Articular chondrocyte of knee joint (primary cell): Measurements from ENCODE around the gene DSPP. TPM values are rescaled to one million over a fixed set of nuclear protein-coding genes. Genes with fewer than 3 reads are reported as not detected.

Experiments used
- total RNA-seq: library from RNA; depleted of rRNA; stranded (reverse); fragments of >200 nt; gene quantifications from 2 replicates; pipeline ENCODE4 v1.2.3, GENCODE V29; 2012

Gene DSPP
- total RNA-seq, result not detected in 2 replicates

GRCh38 chr4:87608229-87608628, at the start of gene DSPP:
DSPP (plus strand) TSS chr4:87608529; CDS start chr4:87610909, 2,380 bp downstream.

GRCh38 chr4:87649980-87650379, 41.7 kb downstream of the DSPP start, which contains the start of gene DMP1:
DMP1 (plus strand) TSS chr4:87650280; CDS start chr4:87656493, 6,213 bp downstream.

Other genes starting within 250 kb of the DSPP start
- gene HSD17B11, start 217.3 kb upstream of the DSPP start, total RNA-seq, result 35.9 and 39.2 TPM in 2 replicates
- 15.8 and 20.5 TPM in 2 replicates for gene NUDT9, start 186.0 kb upstream of the DSPP start, total RNA-seq
- not detected in 2 replicates for gene SPARCL1, start 79.2 kb upstream of the DSPP start, total RNA-seq
- gene DMP1, start 41.8 kb downstream of the DSPP start, total RNA-seq, result not detected in 2 replicates
- 0.22 TPM in 1 of 2 replicates, not detected in the other for gene IBSP, start 191.0 kb downstream of the DSPP start, total RNA-seq
- not detected in 2 replicates for gene MEPE, start 224.4 kb downstream of the DSPP start, total RNA-seq